Mesendoderm (in vitro differentiated cells): ENCODE measurements around the gene CDK5RAP2.

Source experiments
- DNase-seq: peaks from one replicate; pipeline ENCODE4 v3.0.0; 2013
- H2AK5ac ChIP-seq: 2 replicates; pipeline ENCODE4 v1.6.1; 2013; ENCODE audit warnings: low read length, inconsistent platforms
- H2BK120ac ChIP-seq: 2 replicates; pipeline ENCODE4 v1.6.1; 2013; ENCODE audit warnings: low read depth, mild to moderate bottlenecking, low read length, moderate library complexity, mixed read lengths
- H2BK15ac ChIP-seq: replicated peaks from 2 replicates; pipeline ENCODE4 v1.6.1; 2013; ENCODE audit warnings: low read depth, mild to moderate bottlenecking, moderate library complexity
- H2BK5ac ChIP-seq: 2 replicates; pipeline ENCODE4 v1.6.1; 2013; ENCODE audit warnings: low read length, inconsistent platforms
- H3K18ac ChIP-seq: 2 replicates; pipeline ENCODE4 v1.6.1; 2013; ENCODE audit warnings: mild to moderate bottlenecking, low read length, mixed read lengths
- H3K23ac ChIP-seq: one replicate; pipeline ENCODE4 v1.6.1; 2013; ENCODE audit warnings: low read length
- H3K27ac ChIP-seq: 2 replicates; pipeline ENCODE4 v1.5.1; 2013; ENCODE audit warnings: low read depth, mild to moderate bottlenecking, inconsistent platforms, low read length, moderate library complexity
- H3K27me3 ChIP-seq: 2 replicates; pipeline ENCODE4 v1.6.1; 2013; ENCODE audit warnings: low read length, control low read depth, mild to moderate bottlenecking, inconsistent platforms; ENCODE audit not compliant: insufficient read depth, poor library complexity
- H3K36me3 ChIP-seq: 2 replicates; pipeline ENCODE4 v1.6.1; 2013; ENCODE audit warnings: low read length, inconsistent platforms; ENCODE audit not compliant: control insufficient read depth, insufficient read depth
- H3K4ac ChIP-seq: one replicate; pipeline ENCODE4 v1.6.1; 2013; ENCODE audit warnings: low read depth, mild to moderate bottlenecking, low read length, moderate library complexity
- H3K4me1 ChIP-seq: 2 replicates; pipeline ENCODE4 v1.6.1; 2013; ENCODE audit warnings: low read depth, low read length, inconsistent platforms; ENCODE audit not compliant: control insufficient read depth
- H3K4me2 ChIP-seq: 2 replicates; pipeline ENCODE4 v1.6.1; 2013; ENCODE audit warnings: low read length
- H3K4me3 ChIP-seq: 2 replicates; pipeline ENCODE4 v1.5.1; 2013; ENCODE audit warnings: mild to moderate bottlenecking, low read length
- H3K56ac ChIP-seq: one replicate; pipeline ENCODE4 v1.6.1; 2013; ENCODE audit warnings: low read length
- H3K79me1 ChIP-seq: 2 replicates; pipeline ENCODE4 v1.6.1; 2013; ENCODE audit warnings: low read length, inconsistent platforms
- H3K79me2 ChIP-seq: 2 replicates; pipeline ENCODE4 v1.6.1; 2013; ENCODE audit warnings: mild to moderate bottlenecking, low read length; ENCODE audit not compliant: control insufficient read depth, insufficient read depth
- H3K9ac ChIP-seq: 2 replicates; pipeline ENCODE4 v1.6.1; 2013; ENCODE audit warnings: low read length, inconsistent platforms
- H4K5ac ChIP-seq: one replicate; pipeline ENCODE4 v1.6.1; 2013; ENCODE audit warnings: low read length
- H4K8ac ChIP-seq: one replicate; pipeline ENCODE4 v1.6.1; 2013; ENCODE audit warnings: low read depth, mild to moderate bottlenecking, control low read depth, low read length, moderate library complexity
- WGBS: extraction: QIAGEN DNeasy Blood & Tissue Kit; methylation state at CpG from one replicate; pipeline ENCODE4 v1.1.7; 2013; ENCODE audit warnings: low lambda C conversion rate, missing lambda C conversion rate; ENCODE audit not compliant: insufficient coverage; ENCODE audit errors: extremely low coverage; 5-methylcytosine and 5-hydroxymethylcytosine counted together

Gene CDK5RAP2

GRCh38 chr9:120478208-120478607 is 101.8 kb downstream of the CDK5RAP2 start:
- Histone ChIP-seq H2AK5ac (no peak overlapping the region), H3K27me3 (no peaks in the 10 kb centered on the region), H3K4ac (no peak overlapping the region), H4K8ac (no peak overlapping the region), H3K79me2 (no peaks in the 10 kb centered on the region), H3K56ac (no peak overlapping the region), H3K4me3 (no peak overlapping the region), H3K79me1 (no peaks in the 10 kb centered on the region), H2BK5ac (no peak overlapping the region), H2BK15ac (no peak overlapping the region), H3K18ac (no peak overlapping the region), H3K4me1 (no peaks in the 10 kb centered on the region), H2BK120ac (no peak overlapping the region), H3K4me2 (no peak overlapping the region), H3K23ac (no peak overlapping the region), H3K9ac (no peak overlapping the region), H4K5ac (no peak overlapping the region), H3K27ac (no peak overlapping the region), H3K36me3 (no peaks in the 10 kb centered on the region)
- no peak for DNase-seq
- WGBS = no CpG with 5 or more reads among the region's 6 CpGs

- Histone ChIP-seq H3K27me3 (no peaks in the 10 kb centered on the region), H3K4me3 (no peak overlapping the region), H3K18ac (no peak overlapping the region), H3K36me3 (no peaks in the 10 kb centered on the region), H2BK5ac (no peak overlapping the region), H2BK15ac (no peak overlapping the region), H3K4me2 (no peak overlapping the region), H3K27ac (no peak overlapping the region), H3K9ac (no peak overlapping the region), H4K5ac (no peak overlapping the region), H3K79me1 (no peaks in the 10 kb centered on the region), H3K4ac (no peak overlapping the region), H3K23ac (no peak overlapping the region), H3K4me1 (no peaks in the 10 kb centered on the region), H2AK5ac (no peak overlapping the region), H4K8ac (no peak overlapping the region), H3K79me2 (no peaks in the 10 kb centered on the region), H3K56ac (no peak overlapping the region), H2BK120ac (no peak overlapping the region)
- WGBS = no CpG with 5 or more reads among the region's 3 CpGs
- peak; percentile 67 for DNase-seq
Measured at GRCh38 chr9:120477534-120478001, 102.4 kb downstream of the CDK5RAP2 start.

- DNase-seq = no peak
- no peak overlapping the region for H3K23ac ChIP-seq
- H3K4me1 ChIP-seq = no peaks in the 10 kb centered on the region
- H3K79me1 ChIP-seq = no peaks in the 10 kb centered on the region
- H3K27ac ChIP-seq = no peak overlapping the region
- H3K4me2 ChIP-seq = no peak overlapping the region
- H3K18ac ChIP-seq = no peak overlapping the region
- H3K27me3 ChIP-seq = no peaks in the 10 kb centered on the region
- H3K36me3 ChIP-seq = peaks cover 2% of the 10 kb centered on the region
- H2BK120ac ChIP-seq = no peak overlapping the region
- H3K9ac ChIP-seq = no peak overlapping the region
- H2BK15ac ChIP-seq = no peak overlapping the region
- H4K5ac ChIP-seq = no peak overlapping the region
- no peak overlapping the region for H2AK5ac ChIP-seq
- no CpG with 5 or more reads among the region's 7 CpGs for WGBS
- H3K4ac ChIP-seq = no peak overlapping the region
- H3K4me3 ChIP-seq = no peak overlapping the region
- H3K79me2 ChIP-seq = no peaks in the 10 kb centered on the region
- no peak overlapping the region for H2BK5ac ChIP-seq
- H4K8ac ChIP-seq = no peak overlapping the region
- no peak overlapping the region for H3K56ac ChIP-seq
Measured at GRCh38 chr9:120475341-120475740, 104.6 kb downstream of the CDK5RAP2 start.

GRCh38 chr9:120474591-120475243 is 105.2 kb downstream of the CDK5RAP2 start:
- H2BK5ac ChIP-seq = no peak overlapping the region
- H3K27ac ChIP-seq = no peak overlapping the region
- no peak overlapping the region for H4K5ac ChIP-seq
- H3K79me2 ChIP-seq = no peaks in the 10 kb centered on the region
- H3K79me1 ChIP-seq = no peaks in the 10 kb centered on the region
- DNase-seq = no peak
- no peak overlapping the region for H3K9ac ChIP-seq
- peaks cover 2% of the 10 kb centered on the region for H3K36me3 ChIP-seq
- no CpG with 5 or more reads among the region's 3 CpGs for WGBS
- no peaks in the 10 kb centered on the region for H3K4me1 ChIP-seq
- H2BK120ac ChIP-seq = no peak overlapping the region
- H4K8ac ChIP-seq = no peak overlapping the region
- no peak overlapping the region for H3K18ac ChIP-seq
- H3K23ac ChIP-seq = no peak overlapping the region
- H2BK15ac ChIP-seq = no peak overlapping the region
- H2AK5ac ChIP-seq = no peak overlapping the region
- no peak overlapping the region for H3K4me3 ChIP-seq
- H3K56ac ChIP-seq = no peak overlapping the region
- no peak overlapping the region for H3K4me2 ChIP-seq
- no peaks in the 10 kb centered on the region for H3K27me3 ChIP-seq
- no peak overlapping the region for H3K4ac ChIP-seq

DNA sequence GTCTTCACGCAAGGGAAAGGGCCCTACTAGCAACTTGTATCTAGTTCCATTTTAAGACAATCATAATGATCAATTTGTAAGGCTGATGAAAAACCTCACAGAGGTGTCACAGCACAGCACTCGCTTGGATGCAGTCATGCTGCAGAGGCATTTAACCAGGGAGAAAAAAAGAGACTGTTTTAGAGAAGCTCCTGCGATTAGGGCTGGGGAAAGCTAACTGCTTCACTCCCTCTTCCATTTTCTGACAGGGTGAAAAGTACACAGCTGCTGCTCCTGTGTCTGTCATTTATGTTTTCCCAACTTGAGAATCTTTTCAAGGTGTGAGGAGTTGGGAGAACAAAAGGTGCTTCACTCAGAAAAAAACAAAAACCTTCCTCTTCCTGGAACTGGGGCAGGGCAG is 106.4 kb downstream of the CDK5RAP2 start:
- DNase-seq = no peak
- no peak overlapping the region for H4K8ac ChIP-seq
- no peak overlapping the region for H2BK120ac ChIP-seq
- H3K27ac ChIP-seq = no peak overlapping the region
- no peaks in the 10 kb centered on the region for H3K27me3 ChIP-seq
- no peak overlapping the region for H4K5ac ChIP-seq
- no peak overlapping the region for H3K4ac ChIP-seq
- no peaks in the 10 kb centered on the region for H3K4me1 ChIP-seq
- H2BK15ac ChIP-seq = no peak overlapping the region
- H2BK5ac ChIP-seq = no peak overlapping the region
- H3K56ac ChIP-seq = no peak overlapping the region
- H3K36me3 ChIP-seq = peaks cover 2% of the 10 kb centered on the region
- WGBS = no CpG with 5 or more reads among the region's 3 CpGs
- no peak overlapping the region for H3K4me2 ChIP-seq
- no peaks in the 10 kb centered on the region for H3K79me1 ChIP-seq
- H3K4me3 ChIP-seq = no peak overlapping the region
- no peak overlapping the region for H3K9ac ChIP-seq
- H3K18ac ChIP-seq = no peak overlapping the region
- H3K23ac ChIP-seq = no peak overlapping the region
- H3K79me2 ChIP-seq = no peaks in the 10 kb centered on the region
- no peak overlapping the region for H2AK5ac ChIP-seq
